ENCODE data around the gene EOMES. TPM values are rescaled to one million over a fixed set of nuclear protein-coding genes. Genes with fewer than 3 reads are reported as not detected.

EOMES gene
- total RNA-seq, 2 donors from 2014 or later, result 0.20 TPM; not detected in 1

GRCh38 chr3:27718459-27718858 lies 3.7 kb downstream of the EOMES start:
- intact Hi-C loops (cut with DNase I), result no loop called here
- TF ChIP-seq CTCF (IDR thresholded peaks at IDR 0.05), result no peak
- Histone ChIP-seq H3K36me3 (no peaks in the 10 kb centered on the region), H3K4me3 (no peak overlapping the region), H3K9ac (ENCODE audit: low read depth in 2 of 2, low read length in 2 of 2) (no peak overlapping the region), H3K27me3 (peaks cover 70% of the 10 kb centered on the region), H3K9me3 (no peaks in the 10 kb centered on the region), H3K27ac (no peak overlapping the region), H3K4me1 (peaks cover 7% of the 10 kb centered on the region)
- no peak for DNase-seq

- H3K4me1 ChIP-seq, result peaks cover 7% of the 10 kb centered on the region
- no peaks in the 10 kb centered on the region for H3K9me3 ChIP-seq
- intact Hi-C loops (cut with DNase I), result no loop called here
- H3K27me3 ChIP-seq, result peaks cover 58% of the 10 kb centered on the region
- no peak for TF ChIP-seq CTCF (IDR thresholded peaks at IDR 0.05)
- H3K27ac ChIP-seq, result no peak overlapping the region
- no peaks in the 10 kb centered on the region for H3K36me3 ChIP-seq
- H3K4me3 ChIP-seq, result no peak overlapping the region
- no peak overlapping the region for H3K9ac ChIP-seq (ENCODE audit: low read depth in 2 of 2, low read length in 2 of 2)
- DNase-seq, result no peak
Measured at GRCh38 chr3:27717200-27717852, 4.8 kb downstream of the EOMES start.

GRCh38 chr3:27716309-27716708 lies 5.8 kb downstream of the EOMES start:
- H3K27ac ChIP-seq, result no peak overlapping the region
- H3K9ac ChIP-seq (ENCODE audit: low read depth in 2 of 2, low read length in 2 of 2), result no peak overlapping the region
- no peak for TF ChIP-seq CTCF (IDR thresholded peaks at IDR 0.05)
- H3K4me3 ChIP-seq, result no peak overlapping the region
- H3K9me3 ChIP-seq, result no peaks in the 10 kb centered on the region
- intact Hi-C loops (cut with DNase I), result no loop called here
- H3K36me3 ChIP-seq, result no peaks in the 10 kb centered on the region
- DNase-seq, result no peak
- H3K27me3 ChIP-seq, result peaks cover 48% of the 10 kb centered on the region
- peaks cover 7% of the 10 kb centered on the region for H3K4me1 ChIP-seq

GRCh38 chr3:27715863-27716262 lies 6.3 kb downstream of the EOMES start:
- DNase-seq, result no peak
- intact Hi-C loops (cut with DNase I), result no loop called here
- Histone ChIP-seq H3K4me3 (no peak overlapping the region), H3K27me3 (peaks cover 44% of the 10 kb centered on the region), H3K9ac (ENCODE audit: low read depth in 2 of 2, low read length in 2 of 2) (no peak overlapping the region), H3K4me1 (peaks cover 7% of the 10 kb centered on the region), H3K9me3 (no peaks in the 10 kb centered on the region), H3K27ac (no peak overlapping the region), H3K36me3 (no peaks in the 10 kb centered on the region)
- TF ChIP-seq CTCF (IDR thresholded peaks at IDR 0.05), result no peak

GRCh38 chr3:27715454-27715806 lies 6.7 kb downstream of the EOMES start:
- Histone ChIP-seq H3K4me1 (peaks cover 7% of the 10 kb centered on the region), H3K9ac (ENCODE audit: low read depth in 2 of 2, low read length in 2 of 2) (peak overlapping the region in 1 of 2 donors; percentile 33), H3K27ac (no peak overlapping the region), H3K27me3 (peaks cover 41% of the 10 kb centered on the region), H3K36me3 (no peaks in the 10 kb centered on the region), H3K4me3 (no peak overlapping the region), H3K9me3 (no peaks in the 10 kb centered on the region)
- TF ChIP-seq CTCF (IDR thresholded peaks at IDR 0.05), result no peak
- no peak for DNase-seq
- intact Hi-C loops (cut with DNase I), result no loop called here

Data from colonic mucosa (tissue), 4 donors.